ENCODE results near the gene SPOCK3.

GRCh38 chr4:166822386-166822785, 411.9 kb downstream of the SPOCK3 start:
- TF ChIP-seq GABPA (IDR thresholded peaks at IDR 0.05 in 1 of 2, conservative IDR thresholded peaks at IDR 0.05 in 1 of 2) = no peak
- TF ChIP-seq CTCF (IDR thresholded peaks at IDR 0.05; ENCODE audit: low read depth, low read length, missing input control) = no peak
- TF ChIP-seq TAF1 (conservative IDR thresholded peaks at IDR 0.05) = no peak
- no peak for TF ChIP-seq YY1 (IDR thresholded peaks at IDR 0.05)
- no peak for TF ChIP-seq REST (IDR thresholded peaks at IDR 0.05)
- TF ChIP-seq RAD21 (IDR thresholded peaks at IDR 0.05) = no peak
- TF ChIP-seq MAX (IDR thresholded peaks at IDR 0.05) = no peak
- no peak for TF ChIP-seq ATF3 (IDR thresholded peaks at IDR 0.05)
- no peak for TF ChIP-seq HNF4G (IDR thresholded peaks at IDR 0.05)
- no peak for TF ChIP-seq JUND (IDR thresholded peaks at IDR 0.05)
- no peak for TF ChIP-seq SP1 (IDR thresholded peaks at IDR 0.05)
- no peak for TF ChIP-seq FOXA1 (IDR thresholded peaks at IDR 0.05)

Data from liver (tissue), 3 donors.